GM19193 (cell line): Measurements from ENCODE around the gene TTLL4.

Source experiments
- POLR2A ChIP-seq: IDR thresholded peaks from 4 replicates; pipeline ENCODE4 v1.6.1; 2011; ENCODE audit not compliant: insufficient read depth, insufficient read length; ENCODE audit errors: extremely low read depth

Gene TTLL4

GRCh38 chr2:218710687-218711549 is at the start of gene TTLL4:
TTLL4 (plus strand) TSS chr2:218710835; CDS start chr2:218737677, 26,842 bp downstream.
- peak; percentile 68 for TF ChIP-seq POLR2A

GRCh38 chr2:218662377-218662776 is 48.3 kb upstream of the TTLL4 start:
- no peak for TF ChIP-seq POLR2A

GRCh38 chr2:218662827-218663226 is 47.8 kb upstream of the TTLL4 start:
- no peak for TF ChIP-seq POLR2A

- TF ChIP-seq POLR2A, result no peak
Observed at GRCh38 chr2:218663901-218664300, 46.7 kb upstream of the TTLL4 start.

GRCh38 chr2:218664653-218665052 is 46.0 kb upstream of the TTLL4 start:
- no peak for TF ChIP-seq POLR2A

GRCh38 chr2:218671097-218671653 is 39.5 kb upstream of the TTLL4 start:
- no peak for TF ChIP-seq POLR2A

GRCh38 chr2:218671654-218672566 is 38.7 kb upstream of the TTLL4 start, which contains the start of the genes RNF25 and STK36:
RNF25 (minus strand) TSS chr2:218672002; CDS start chr2:218671970, 32 bp downstream.
STK36 (plus strand) TSS chr2:218672086; CDS start chr2:218672830, 744 bp downstream.
- TF ChIP-seq POLR2A, result peak; percentile 90

GRCh38 chr2:218679119-218679518 is 31.5 kb upstream of the TTLL4 start:
- TF ChIP-seq POLR2A, result no peak

- TF ChIP-seq POLR2A, result no peak
Observed at GRCh38 chr2:218680061-218680460, 30.6 kb upstream of the TTLL4 start.

- no peak for TF ChIP-seq POLR2A
Observed at GRCh38 chr2:218691234-218691633, 19.4 kb upstream of the TTLL4 start.

GRCh38 chr2:218694405-218695145 is 16.1 kb upstream of the TTLL4 start:
- TF ChIP-seq POLR2A, result no peak

- TF ChIP-seq POLR2A, result no peak
Observed at GRCh38 chr2:218698885-218699284, 11.8 kb upstream of the TTLL4 start.

- TF ChIP-seq POLR2A, result no peak
Observed at GRCh38 chr2:218701806-218702205, 8.8 kb upstream of the TTLL4 start.

- TF ChIP-seq POLR2A, result no peak
Observed at GRCh38 chr2:218703341-218703740, 7.3 kb upstream of the TTLL4 start.
